ENCODE data around the gene ADAM15.

DNA sequence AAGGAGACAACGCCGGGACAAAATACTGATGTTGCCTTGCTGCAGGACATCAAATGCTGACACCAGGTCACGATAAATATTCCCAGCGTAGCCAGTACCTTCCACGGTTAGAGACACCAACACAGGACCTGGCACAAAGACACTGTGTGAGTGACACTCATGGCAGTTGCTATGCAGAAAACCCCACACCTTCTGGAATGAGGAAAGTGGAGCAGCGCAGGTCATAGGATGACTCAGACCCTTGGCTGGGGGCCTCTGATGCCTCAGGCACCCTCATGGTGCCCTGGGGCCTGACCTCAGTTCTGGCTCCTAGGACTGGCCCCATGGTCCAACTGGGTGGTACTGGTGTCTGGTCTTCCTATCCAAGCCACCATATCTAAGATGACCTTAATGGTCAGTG is 24.5 kb upstream of the ADAM15 start:
- TF ChIP-seq, protein P1, sequence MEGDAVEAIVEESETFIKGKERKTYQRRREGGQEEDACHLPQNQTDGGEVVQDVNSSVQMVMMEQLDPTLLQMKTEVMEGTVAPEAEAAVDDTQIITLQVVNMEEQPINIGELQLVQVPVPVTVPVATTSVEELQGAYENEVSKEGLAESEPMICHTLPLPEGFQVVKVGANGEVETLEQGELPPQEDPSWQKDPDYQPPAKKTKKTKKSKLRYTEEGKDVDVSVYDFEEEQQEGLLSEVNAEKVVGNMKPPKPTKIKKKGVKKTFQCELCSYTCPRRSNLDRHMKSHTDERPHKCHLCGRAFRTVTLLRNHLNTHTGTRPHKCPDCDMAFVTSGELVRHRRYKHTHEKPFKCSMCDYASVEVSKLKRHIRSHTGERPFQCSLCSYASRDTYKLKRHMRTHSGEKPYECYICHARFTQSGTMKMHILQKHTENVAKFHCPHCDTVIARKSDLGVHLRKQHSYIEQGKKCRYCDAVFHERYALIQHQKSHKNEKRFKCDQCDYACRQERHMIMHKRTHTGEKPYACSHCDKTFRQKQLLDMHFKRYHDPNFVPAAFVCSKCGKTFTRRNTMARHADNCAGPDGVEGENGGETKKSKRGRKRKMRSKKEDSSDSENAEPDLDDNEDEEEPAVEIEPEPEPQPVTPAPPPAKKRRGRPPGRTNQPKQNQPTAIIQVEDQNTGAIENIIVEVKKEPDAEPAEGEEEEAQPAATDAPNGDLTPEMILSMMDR (IDR thresholded peaks at IDR 0.05), result no peak
- no peak for TF ChIP-seq POLR2A (IDR thresholded peaks at IDR 0.05)

All from right lobe of liver (tissue), 4 donors.